KOPT-K1 (cell line): ENCODE data around the gene CHGA.

ENCODE experiments used
- H3K27ac ChIP-seq: fragments of 200-600 bp; sonication (generic); 2 replicates; pipeline ENCODE4 v1.5.1; 2016; ENCODE audit warnings: antibody characterized with exemption, mild to moderate bottlenecking, low read depth, low read length; ENCODE audit not compliant: poor library complexity, severe bottlenecking
- H3K36me3 ChIP-seq: fragments of 200-600 bp; sonication (generic); 2 replicates; pipeline ENCODE4 v1.5.1; 2017; ENCODE audit warnings: antibody characterized with exemption, mild to moderate bottlenecking, low read length, moderate library complexity; ENCODE audit not compliant: insufficient read depth
- H3K9me3 ChIP-seq: fragments of 200-600 bp; sonication (generic); 2 replicates; pipeline ENCODE4 v1.5.1; 2017; ENCODE audit warnings: antibody characterized with exemption, low read length, mild to moderate bottlenecking; ENCODE audit not compliant: insufficient read depth, poor library complexity, severe bottlenecking

Gene CHGA

GRCh38 chr14:92982956-92983355, 60.0 kb downstream of the CHGA start:
- Histone ChIP-seq H3K36me3 (peaks cover 60% of the 10 kb centered on the region), H3K9me3 (peaks cover 38% of the 10 kb centered on the region), H3K27ac (no peak overlapping the region)

- peaks cover 49% of the 10 kb centered on the region for H3K36me3 ChIP-seq
- H3K9me3 ChIP-seq: peaks cover 25% of the 10 kb centered on the region
- no peak overlapping the region for H3K27ac ChIP-seq
These were observed 61.3 kb downstream of the CHGA start for GRCh38 chr14:92984082-92984788.
